HFFc6 (cell line): ENCODE measurements around the gene GLRX2. TPM values are rescaled to one million over a fixed set of nuclear protein-coding genes. Genes with fewer than 3 reads are reported as not detected.

Experiments used
- DNase-seq: peaks from one replicate; pipeline ENCODE4 v3.0.0-alpha.2; 2018
- H3K27ac Mint-ChIP-seq: 2 replicates; pipeline ENCODE4 v1.8.0; 2020; ENCODE audit warnings: mild to moderate bottlenecking, mixed read lengths
- H3K27me3 Mint-ChIP-seq: 2 replicates; pipeline ENCODE4 v1.8.0; 2021; ENCODE audit warnings: mild to moderate bottlenecking, moderate library complexity, mixed read lengths; ENCODE audit not compliant: insufficient read depth
- H3K36me3 Mint-ChIP-seq: 2 replicates; pipeline ENCODE4 v1.8.0; 2021; ENCODE audit warnings: low read depth, mixed read lengths
- H3K4me1 Mint-ChIP-seq: 2 replicates; pipeline ENCODE4 v1.8.0; 2020; ENCODE audit warnings: low read depth, mixed read lengths
- H3K4me3 Mint-ChIP-seq: 2 replicates; pipeline ENCODE4 v1.8.0; 2020; ENCODE audit warnings: mild to moderate bottlenecking, moderate library complexity, mixed read lengths
- H3K9me3 Mint-ChIP-seq: 2 replicates; pipeline ENCODE4 v1.8.0; 2020; ENCODE audit warnings: mild to moderate bottlenecking, mixed read lengths
- total RNA-seq, 6 experiments: library from RNA; stranded (reverse); fragmentation: NEBNext Ultra II Directional; extraction: Animal tissue kit (Norgen Biotek cat#: 25700); gene quantifications; 2 replicates in 1 of 6; 3 replicates in 5 of 6; pipeline ENCODE4 v1.2.3, GENCODE V29; 2021
- TF ChIP-seq, protein P1 (sequence below): fragments of 200-600 bp; sonication (generic); IDR thresholded peaks from 2 replicates; pipeline ENCODE4 v1.5.0; 2021; ENCODE audit warnings: antibody characterized with exemption, mild to moderate bottlenecking

The GLRX2 gene
- total RNA-seq, 6 experiments from 2014 or later: 32.8 to 39.1 (median 34.7) TPM

- Mint-ChIP-seq H3K4me3 (peak overlapping the region; percentile 93), H3K36me3 (no peaks in the 10 kb centered on the region), H3K27me3 (peaks cover 1% of the 10 kb centered on the region), H3K4me1 (peaks cover 25% of the 10 kb centered on the region), H3K27ac (peak overlapping the region; percentile 93), H3K9me3 (no peaks in the 10 kb centered on the region)
- TF ChIP-seq, protein P1, sequence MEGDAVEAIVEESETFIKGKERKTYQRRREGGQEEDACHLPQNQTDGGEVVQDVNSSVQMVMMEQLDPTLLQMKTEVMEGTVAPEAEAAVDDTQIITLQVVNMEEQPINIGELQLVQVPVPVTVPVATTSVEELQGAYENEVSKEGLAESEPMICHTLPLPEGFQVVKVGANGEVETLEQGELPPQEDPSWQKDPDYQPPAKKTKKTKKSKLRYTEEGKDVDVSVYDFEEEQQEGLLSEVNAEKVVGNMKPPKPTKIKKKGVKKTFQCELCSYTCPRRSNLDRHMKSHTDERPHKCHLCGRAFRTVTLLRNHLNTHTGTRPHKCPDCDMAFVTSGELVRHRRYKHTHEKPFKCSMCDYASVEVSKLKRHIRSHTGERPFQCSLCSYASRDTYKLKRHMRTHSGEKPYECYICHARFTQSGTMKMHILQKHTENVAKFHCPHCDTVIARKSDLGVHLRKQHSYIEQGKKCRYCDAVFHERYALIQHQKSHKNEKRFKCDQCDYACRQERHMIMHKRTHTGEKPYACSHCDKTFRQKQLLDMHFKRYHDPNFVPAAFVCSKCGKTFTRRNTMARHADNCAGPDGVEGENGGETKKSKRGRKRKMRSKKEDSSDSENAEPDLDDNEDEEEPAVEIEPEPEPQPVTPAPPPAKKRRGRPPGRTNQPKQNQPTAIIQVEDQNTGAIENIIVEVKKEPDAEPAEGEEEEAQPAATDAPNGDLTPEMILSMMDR: no peak
- DNase-seq: peak; percentile 52
Measured at GRCh38 chr1:193104502-193104906, 710 bp downstream of the GLRX2 start.

GRCh38 chr1:193103759-193104501 is 1.3 kb downstream of the GLRX2 start:
- peak overlapping the region; percentile 93 for H3K4me3 Mint-ChIP-seq
- H3K27me3 Mint-ChIP-seq: peaks cover 1% of the 10 kb centered on the region
- H3K27ac Mint-ChIP-seq: peak overlapping the region; percentile 93
- H3K9me3 Mint-ChIP-seq: no peaks in the 10 kb centered on the region
- DNase-seq: peak; percentile 14
- TF ChIP-seq, protein P1: no peak
- peaks cover 25% of the 10 kb centered on the region for H3K4me1 Mint-ChIP-seq
- no peaks in the 10 kb centered on the region for H3K36me3 Mint-ChIP-seq

DNA sequence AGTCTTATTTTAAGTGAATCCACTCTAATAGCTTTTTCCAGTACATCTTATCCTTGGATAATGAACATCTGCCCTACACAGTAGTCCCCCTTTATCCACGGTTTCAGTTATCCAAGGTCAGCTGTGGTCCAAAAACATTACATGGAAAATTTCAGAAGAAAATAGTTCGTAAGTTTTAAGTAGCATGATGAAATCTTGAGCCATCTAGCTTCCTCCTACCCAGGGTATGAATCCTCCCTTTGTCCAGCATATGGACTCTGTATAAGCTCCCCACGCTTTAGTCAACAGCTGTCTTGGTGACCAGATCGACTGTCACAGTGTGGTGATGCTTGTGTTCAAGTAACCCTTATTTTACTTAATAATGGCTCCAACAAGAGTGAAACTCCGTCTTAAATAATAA is 2.6 kb downstream of the GLRX2 start:
- peaks cover 25% of the 10 kb centered on the region for H3K4me1 Mint-ChIP-seq
- no peaks in the 10 kb centered on the region for H3K9me3 Mint-ChIP-seq
- TF ChIP-seq, protein P1: no peak
- H3K27me3 Mint-ChIP-seq: peaks cover 1% of the 10 kb centered on the region
- H3K36me3 Mint-ChIP-seq: no peaks in the 10 kb centered on the region
- no peak overlapping the region for H3K27ac Mint-ChIP-seq
- H3K4me3 Mint-ChIP-seq: no peak overlapping the region
- DNase-seq: no peak

GRCh38 chr1:193094112-193094511 is 11.1 kb downstream of the GLRX2 start:
- no peaks in the 10 kb centered on the region for H3K27me3 Mint-ChIP-seq
- H3K9me3 Mint-ChIP-seq: no peaks in the 10 kb centered on the region
- H3K4me3 Mint-ChIP-seq: no peak overlapping the region
- no peaks in the 10 kb centered on the region for H3K4me1 Mint-ChIP-seq
- 0 out of 2 replicates have a peak, but pooled peaks cover 6% of the 10 kb centered on the region for H3K36me3 Mint-ChIP-seq
- DNase-seq: no peak
- no peak overlapping the region for H3K27ac Mint-ChIP-seq
- TF ChIP-seq, protein P1: no peak

DNA sequence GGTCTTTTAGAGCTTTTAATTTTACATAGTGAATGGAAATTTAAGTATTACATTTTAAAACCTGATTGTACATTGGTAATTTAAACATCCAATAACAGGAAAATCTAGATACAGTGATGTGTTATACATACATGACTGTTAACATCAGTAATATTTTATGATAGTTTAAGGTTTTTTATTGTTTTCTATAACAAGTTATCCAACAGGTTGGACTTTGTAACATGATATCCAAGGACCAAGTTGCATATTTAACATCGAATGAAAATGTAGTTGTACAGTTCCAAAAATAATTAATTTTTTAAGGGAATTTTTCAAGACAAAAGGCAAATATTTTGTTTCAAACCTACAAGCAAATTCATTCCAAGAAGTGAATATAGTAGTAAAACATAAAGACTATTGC is 14.3 kb downstream of the GLRX2 start:
- Mint-ChIP-seq H3K4me3 (no peak overlapping the region), H3K4me1 (no peaks in the 10 kb centered on the region), H3K36me3 (no peaks in the 10 kb centered on the region), H3K9me3 (no peaks in the 10 kb centered on the region), H3K27ac (no peak overlapping the region), H3K27me3 (no peaks in the 10 kb centered on the region)
- DNase-seq: no peak
- TF ChIP-seq, protein P1: no peak
